ENCODE results near the gene KLHL15. TPM values are rescaled to one million over a fixed set of nuclear protein-coding genes. Genes with fewer than 3 reads are reported as not detected.

KLHL15 gene
- total RNA-seq, 1 donor from 2014 or later = 7.1 TPM

DNA sequence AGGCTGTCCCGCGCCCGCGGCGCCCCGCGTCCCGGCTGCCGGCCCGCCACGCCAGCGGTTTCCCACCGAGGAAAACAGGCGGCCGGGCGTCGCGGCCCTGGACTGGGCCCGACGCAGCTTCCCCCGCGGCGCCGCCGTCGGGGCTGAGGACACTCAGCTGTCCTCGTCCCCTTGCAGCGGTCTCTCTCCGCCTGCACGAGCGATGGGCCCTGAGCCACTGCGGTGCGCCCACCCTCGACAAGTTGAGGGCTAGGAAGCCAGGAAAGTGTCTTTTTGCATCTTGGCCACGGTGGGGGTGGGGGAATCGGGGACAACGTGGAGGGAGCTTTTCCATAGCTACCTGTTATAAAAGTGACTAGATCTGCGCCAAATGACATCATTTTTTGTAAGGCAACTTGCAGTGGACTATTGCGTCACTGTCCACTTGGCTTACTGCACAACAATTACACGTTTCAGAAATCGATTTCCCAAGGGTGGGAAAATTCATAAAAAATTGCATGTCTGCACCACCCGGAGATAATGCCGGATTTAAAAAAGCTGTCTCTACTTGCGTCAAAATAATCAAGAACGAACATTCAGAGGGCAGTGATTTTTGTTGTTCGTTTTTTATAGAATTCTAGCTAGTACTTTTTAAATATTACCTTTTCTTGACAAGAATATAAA, 1.1 kb downstream of the KLHL15 start:
- no peaks in the 10 kb centered on the region for H3K4me1 ChIP-seq
- DNase-seq (no peak), ATAC-seq (peak; percentile 40)
- H3K27me3 ChIP-seq = no peaks in the 10 kb centered on the region
- no peaks in the 10 kb centered on the region for H3K9me3 ChIP-seq
- H3K4me3 ChIP-seq = peak overlapping the region; percentile 53
- H3K36me3 ChIP-seq = no peaks in the 10 kb centered on the region
- intact Hi-C loops (cut with DNase I) = no loop called here
- TF ChIP-seq CTCF (IDR thresholded peaks at IDR 0.05) = no peak
- peak overlapping the region; percentile 93 for H3K27ac ChIP-seq

DNA sequence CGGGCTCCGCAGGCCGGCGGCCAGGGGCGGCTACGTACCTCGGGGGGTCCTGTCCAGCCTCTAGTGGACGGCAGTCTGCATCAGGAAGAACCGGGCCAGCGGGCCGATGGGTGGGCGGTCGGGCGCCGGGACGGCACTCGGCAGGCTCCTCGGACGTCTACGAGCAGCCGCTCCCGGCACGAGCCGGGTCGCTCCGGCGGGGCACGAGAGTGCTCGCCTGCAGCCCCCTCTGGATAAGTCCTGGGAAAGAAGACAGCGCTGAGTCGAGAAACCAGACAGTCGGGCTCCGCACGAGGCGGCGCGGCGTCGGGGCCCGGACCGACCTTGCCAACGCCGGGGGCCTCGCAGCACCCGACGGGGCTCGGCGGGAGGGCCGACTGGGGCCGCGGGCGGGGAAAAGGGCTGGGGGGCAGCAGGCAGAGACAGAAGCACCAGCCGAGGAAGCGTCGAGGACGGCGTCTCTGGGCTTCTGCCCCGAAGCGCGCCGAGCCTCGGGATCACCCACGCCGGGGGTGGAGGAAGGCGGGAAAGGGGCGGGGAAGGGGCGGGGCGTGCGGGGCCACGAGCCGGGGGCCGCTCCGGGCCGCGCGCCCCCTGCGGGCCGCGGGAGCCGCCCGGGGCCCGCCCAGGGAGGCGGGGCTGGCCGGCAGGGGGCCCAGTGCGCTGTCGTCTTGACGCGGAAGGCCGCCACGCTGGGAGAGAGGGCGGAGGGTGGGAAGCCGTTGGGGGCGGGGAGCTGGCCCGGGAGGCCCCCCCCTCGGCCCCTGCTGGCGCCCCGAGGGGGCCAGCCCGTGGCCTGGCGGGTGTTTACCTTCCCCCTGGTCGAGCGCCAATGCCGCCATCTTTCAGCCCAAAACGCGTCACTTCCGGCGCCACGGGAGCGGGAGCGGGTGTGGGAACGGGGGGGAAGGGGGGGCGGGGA, 1.9 kb downstream of the KLHL15 start:
- Histone ChIP-seq H3K4me1 (no peaks in the 10 kb centered on the region), H3K27me3 (no peaks in the 10 kb centered on the region), H3K27ac (peak overlapping the region; percentile 93), H3K4me3 (peak overlapping the region; percentile 68), H3K36me3 (no peaks in the 10 kb centered on the region), H3K9me3 (no peaks in the 10 kb centered on the region)
- intact Hi-C loops (cut with DNase I) = no loop called here
- DNase-seq = peak; percentile 93
- ATAC-seq = peak; percentile 98
- TF ChIP-seq CTCF (IDR thresholded peaks at IDR 0.05) = peak; percentile 12

DNA sequence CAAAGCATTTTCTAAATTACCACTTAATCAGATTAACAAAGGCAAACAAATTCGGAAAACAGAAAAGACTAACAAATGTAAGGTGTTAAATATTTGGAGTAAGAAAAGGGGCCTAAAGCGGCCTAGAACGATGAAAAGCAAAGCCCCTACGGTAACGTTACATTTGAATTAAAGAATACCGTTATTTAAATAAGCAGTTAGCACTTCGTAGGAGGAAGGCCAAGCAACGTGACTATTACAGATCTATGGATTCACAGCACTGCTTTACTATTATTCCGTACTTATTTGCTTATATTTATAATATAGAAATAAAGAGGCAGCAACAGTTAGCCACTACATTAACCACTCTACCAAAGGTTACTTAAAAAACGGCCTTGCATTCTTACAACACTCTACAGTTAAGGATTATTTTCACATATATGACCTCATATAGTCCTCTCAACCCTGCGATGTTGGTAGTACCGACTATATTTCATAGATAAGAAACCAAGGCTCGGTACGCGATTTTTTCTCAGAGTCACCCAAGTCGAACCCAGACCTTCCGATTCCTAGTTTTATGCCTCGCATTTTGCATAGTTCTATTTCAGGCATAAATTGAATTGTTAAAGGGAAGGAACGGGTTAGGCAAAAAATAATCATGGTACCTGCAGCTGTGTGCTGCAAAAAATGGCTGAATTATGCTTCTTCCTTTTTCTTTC, 2.9 kb downstream of the KLHL15 start:
- peak overlapping the region; percentile 88 for H3K27ac ChIP-seq
- no peak for ATAC-seq
- intact Hi-C loops (cut with DNase I) = no loop called here

DNA sequence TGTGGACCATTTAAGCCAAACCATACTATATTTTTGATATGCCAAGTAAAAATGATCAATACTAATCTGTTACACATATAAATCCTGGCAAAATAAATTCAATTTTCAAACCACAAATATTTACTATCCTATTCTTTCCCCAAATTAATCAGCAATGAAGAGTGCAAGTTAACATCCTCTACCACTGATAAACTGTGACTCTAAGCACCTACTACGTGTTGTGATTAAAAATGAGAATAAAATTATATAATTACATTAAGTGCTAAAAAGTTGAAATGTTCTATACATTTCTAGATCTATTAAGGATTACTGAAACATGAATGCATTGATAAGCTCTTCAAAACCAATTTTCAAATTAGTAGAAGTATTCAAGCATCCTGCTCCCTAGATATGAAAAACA, 3.4 kb downstream of the KLHL15 start:
- intact Hi-C loops (cut with DNase I) = no loop called here
- Histone ChIP-seq H3K36me3 (no peaks in the 10 kb centered on the region), H3K9me3 (no peaks in the 10 kb centered on the region), H3K4me1 (no peaks in the 10 kb centered on the region), H3K27me3 (no peaks in the 10 kb centered on the region), H3K4me3 (peak overlapping the region; percentile 68), H3K27ac (no peak overlapping the region)
- ATAC-seq (no peak), DNase-seq (no peak)
- no peak for TF ChIP-seq CTCF (IDR thresholded peaks at IDR 0.05)

More for the DNA sequence above, 2.9 kb downstream of the KLHL15 start:
- no peak for TF ChIP-seq CTCF (IDR thresholded peaks at IDR 0.05)
- DNase-seq = no peak
- no peaks in the 10 kb centered on the region for H3K9me3 ChIP-seq
- no peaks in the 10 kb centered on the region for H3K4me1 ChIP-seq
- no peaks in the 10 kb centered on the region for H3K27me3 ChIP-seq
- no peaks in the 10 kb centered on the region for H3K36me3 ChIP-seq
- H3K4me3 ChIP-seq = peak overlapping the region; percentile 68

DNA sequence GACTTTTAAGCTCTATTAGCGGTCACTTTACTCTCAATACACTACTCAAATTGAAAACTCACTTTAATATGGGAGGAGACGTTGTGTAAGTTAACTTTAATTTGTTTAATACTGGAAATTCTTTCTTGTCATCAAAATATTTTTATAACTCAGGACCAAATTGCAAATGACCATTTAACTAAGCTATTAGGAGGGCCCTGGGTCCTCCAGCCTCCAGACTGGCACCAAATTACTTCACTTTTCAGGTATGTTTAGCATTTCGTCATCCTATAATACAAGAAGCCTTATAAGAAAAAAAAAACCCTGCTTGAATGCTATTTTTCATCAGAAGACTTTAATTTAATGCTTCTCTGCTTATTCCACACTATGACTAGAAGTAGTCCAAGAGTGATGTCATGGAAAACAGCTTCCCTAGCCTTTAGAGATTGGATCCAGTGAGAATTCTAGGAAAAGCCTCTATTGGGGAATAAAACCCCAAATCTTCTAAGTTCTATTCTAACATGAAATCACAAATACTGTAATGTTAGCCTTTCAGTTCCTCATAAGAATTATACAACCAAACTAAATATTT, 6.6 kb downstream of the KLHL15 start:
- Histone ChIP-seq H3K9me3 (no peaks in the 10 kb centered on the region), H3K4me3 (no peak overlapping the region), H3K27ac (no peak overlapping the region), H3K27me3 (no peaks in the 10 kb centered on the region), H3K36me3 (no peaks in the 10 kb centered on the region), H3K4me1 (no peaks in the 10 kb centered on the region)
- DNase-seq (no peak), ATAC-seq (no peak)
- TF ChIP-seq CTCF (IDR thresholded peaks at IDR 0.05) = no peak
- intact Hi-C loops (cut with DNase I) = no loop called here

Measured in upper lobe of right lung (tissue), 1 donor.